GM10266 (cell line): ENCODE data around the gene QPRT.

Experiments
- DNase-seq: peaks from one replicate; pipeline ENCODE4 v3.0.0; 2012; ENCODE audit errors: extremely low spot score
- TF ChIP-seq, protein P1 (sequence below): IDR thresholded peaks from 2 replicates; pipeline ENCODE4 v1.5.1; 2012; ENCODE audit warnings: mild to moderate bottlenecking, low read depth; ENCODE audit not compliant: control insufficient read depth, insufficient read depth; ENCODE audit errors: missing control alignments

QPRT gene

DNA sequence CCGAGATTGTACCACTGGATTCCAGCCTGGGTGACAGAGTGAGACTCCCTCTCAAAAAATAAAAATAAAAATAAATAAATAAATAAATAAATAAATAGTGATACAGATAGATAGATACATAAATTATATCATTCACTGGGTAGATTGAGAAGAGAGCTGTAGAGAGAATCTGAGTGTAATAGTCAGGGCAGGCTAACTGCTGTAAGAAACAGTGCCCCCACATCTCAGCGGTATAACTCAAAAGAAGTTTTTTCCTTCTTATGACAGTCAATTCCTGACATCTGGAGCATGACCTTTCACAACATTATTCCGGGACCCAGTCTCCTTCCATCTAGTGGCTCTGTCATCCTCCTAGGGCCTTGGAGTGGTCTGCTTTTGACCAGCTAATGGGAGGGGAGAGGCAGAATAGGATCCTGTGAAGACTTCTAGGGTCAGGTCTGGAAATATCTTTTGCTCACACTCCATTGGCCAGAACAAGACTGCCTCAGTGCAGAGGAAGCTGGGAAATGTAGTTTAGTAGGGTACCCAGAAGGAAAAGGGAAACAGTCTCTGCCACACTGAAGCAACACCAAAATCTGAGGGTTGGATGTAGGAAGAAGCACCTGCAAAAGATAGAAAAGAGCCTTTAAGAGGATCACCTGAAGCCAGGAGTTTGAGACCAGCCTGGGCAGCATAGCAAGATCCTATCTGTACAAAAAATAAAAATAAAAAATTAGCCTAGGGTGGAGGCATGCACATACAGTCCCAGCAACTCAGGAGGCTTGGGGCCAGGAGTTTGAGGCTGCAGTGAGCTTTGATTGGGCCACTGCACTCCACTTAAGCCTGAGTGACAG lies 3.0 kb upstream of the QPRT start:
- no peak for DNase-seq

DNA sequence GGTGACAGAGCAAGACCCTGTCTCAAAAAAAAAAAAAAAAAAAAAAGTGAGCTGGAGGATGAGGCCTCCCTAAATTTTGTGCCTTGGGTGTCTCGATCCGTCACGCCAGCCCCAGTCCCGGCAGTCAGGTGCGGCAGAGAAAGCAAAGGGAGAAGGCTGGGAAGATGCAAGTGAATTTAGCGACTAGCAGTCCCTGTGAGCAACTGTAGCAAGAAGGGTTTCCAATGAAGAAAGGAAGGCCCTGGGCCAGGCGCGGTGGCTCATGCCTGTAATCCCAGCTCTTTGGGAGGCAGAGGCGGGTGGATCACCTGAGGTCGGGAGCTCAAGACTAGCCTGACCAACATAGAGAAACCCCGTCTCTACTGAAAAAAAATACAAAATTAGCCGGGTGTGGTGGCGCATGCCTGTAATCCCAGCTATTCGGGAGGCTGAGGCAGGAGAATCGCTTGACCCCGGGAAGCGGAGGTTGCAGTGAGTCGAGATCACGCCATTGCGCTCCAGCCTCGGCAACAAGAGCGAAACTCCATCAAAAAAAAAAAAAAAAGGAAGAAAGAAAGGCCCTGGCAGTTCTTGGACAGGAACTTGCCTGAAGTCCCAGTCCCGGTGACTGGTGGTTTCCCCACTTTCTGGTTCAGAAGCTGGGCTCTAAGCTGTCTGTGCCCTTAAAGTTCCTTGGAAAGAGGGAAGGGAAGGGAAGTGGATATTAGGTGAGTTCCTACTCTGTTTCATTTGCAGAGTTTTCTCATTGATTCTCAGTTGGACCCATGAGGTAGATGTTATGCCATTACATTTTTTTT lies 1.8 kb upstream of the QPRT start:
- DNase-seq, result no peak
- TF ChIP-seq, protein P1, sequence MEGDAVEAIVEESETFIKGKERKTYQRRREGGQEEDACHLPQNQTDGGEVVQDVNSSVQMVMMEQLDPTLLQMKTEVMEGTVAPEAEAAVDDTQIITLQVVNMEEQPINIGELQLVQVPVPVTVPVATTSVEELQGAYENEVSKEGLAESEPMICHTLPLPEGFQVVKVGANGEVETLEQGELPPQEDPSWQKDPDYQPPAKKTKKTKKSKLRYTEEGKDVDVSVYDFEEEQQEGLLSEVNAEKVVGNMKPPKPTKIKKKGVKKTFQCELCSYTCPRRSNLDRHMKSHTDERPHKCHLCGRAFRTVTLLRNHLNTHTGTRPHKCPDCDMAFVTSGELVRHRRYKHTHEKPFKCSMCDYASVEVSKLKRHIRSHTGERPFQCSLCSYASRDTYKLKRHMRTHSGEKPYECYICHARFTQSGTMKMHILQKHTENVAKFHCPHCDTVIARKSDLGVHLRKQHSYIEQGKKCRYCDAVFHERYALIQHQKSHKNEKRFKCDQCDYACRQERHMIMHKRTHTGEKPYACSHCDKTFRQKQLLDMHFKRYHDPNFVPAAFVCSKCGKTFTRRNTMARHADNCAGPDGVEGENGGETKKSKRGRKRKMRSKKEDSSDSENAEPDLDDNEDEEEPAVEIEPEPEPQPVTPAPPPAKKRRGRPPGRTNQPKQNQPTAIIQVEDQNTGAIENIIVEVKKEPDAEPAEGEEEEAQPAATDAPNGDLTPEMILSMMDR, result no peak

More for the DNA sequence above, 3.0 kb upstream of the QPRT start:
- TF ChIP-seq, protein P1, result no peak

DNA sequence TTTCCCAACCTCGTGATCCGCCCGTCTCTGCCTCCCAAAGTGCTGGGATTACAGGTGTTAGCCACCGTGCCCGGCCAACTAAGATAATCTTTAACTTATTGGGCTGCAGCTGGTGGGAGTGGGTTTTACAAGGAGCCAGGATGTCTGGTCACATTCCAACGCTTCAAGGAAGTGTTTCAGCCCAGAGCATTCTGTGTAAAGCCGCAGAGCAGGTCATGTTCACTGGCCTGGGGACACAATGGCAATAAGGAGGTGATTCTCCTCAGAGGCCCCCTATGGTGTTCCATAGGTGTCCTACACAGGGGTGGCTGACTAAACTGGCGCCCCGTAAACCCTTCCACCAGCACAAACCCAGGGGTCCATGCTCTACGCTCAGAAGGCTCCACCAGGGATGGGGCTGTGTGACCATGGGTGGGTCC lies 1.2 kb downstream of the QPRT start:
- no peak for DNase-seq

DNA sequence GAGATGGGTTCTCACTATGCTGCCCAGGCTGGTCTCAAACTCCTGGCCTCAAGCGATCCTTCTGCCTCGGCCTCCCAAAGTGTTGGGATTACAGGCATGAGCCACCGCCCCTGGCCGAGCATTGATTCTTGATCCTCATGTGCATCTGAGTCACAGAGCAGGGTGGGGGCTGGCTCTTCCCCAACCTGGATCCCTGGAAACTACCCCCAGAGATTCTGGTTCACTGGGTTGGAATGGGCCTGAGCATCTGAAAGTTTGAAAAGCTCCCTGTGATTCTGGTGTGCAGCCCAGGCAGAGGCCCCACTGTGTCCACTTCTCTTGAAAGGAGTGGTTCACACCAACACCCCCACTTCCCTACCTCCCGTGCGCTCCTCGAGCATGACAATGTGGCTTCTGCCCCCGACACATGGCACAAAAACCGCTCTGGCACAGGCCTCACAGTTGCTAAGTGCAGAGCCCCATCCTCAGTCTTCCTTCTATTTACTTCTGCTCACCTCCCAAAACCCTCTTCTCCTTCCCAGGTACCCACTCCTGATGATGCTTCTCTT lies 4.6 kb downstream of the QPRT start:
- TF ChIP-seq, protein P1, result no peak
- no peak for DNase-seq

More for the DNA sequence above, 1.2 kb downstream of the QPRT start:
- TF ChIP-seq, protein P1, result no peak

DNA sequence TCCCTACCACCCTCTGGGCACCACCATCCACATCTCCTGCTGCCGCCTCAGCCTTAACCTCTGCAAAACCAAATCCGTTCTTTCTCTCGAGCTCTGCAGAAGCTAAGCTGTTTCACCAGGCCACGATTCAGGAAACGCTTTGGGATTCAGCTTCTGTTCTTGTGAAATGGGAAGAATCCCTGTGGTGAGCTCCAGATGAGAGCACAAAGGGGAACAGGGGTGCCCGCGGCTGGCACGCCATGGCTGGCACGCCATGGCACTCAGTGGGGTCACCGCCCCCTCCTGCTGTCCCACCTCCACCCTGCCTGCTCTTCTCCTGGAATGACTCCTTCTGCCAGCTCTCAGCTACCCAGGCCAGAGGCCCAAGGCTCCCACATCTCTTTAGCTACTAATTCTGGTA lies 5.7 kb downstream of the QPRT start:
- no peak for DNase-seq
- TF ChIP-seq, protein P1, result no peak

DNA sequence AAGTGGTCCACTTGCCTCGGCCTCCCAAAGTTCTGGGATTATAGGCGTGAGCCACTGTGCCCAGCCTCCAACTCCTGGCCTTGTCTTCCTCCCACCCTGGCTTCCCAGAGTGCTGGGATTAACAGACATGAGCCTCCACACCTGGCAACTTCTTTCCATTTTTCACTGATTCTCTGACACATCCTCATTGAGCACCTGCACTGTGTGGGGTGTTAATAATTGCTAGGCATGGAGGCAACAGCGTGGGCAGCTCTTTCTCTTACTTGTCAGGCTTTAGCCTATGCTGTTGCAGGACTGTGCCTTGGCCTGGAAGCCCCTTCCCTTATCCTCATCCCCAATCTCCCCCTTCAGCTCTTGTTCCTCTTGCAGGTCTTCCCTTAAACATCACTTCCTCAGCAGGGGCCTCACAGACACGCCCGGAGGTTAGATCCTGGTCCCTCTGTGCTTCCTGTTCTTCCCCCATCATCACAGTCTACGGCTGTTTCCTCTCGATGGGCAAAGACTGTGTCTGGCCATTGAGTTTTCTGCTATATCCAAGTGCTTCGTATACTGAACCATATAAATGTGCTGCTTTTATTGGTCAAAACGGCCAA lies 7.9 kb downstream of the QPRT start:
- TF ChIP-seq, protein P1, result no peak
- DNase-seq, result peak; percentile 13

DNA sequence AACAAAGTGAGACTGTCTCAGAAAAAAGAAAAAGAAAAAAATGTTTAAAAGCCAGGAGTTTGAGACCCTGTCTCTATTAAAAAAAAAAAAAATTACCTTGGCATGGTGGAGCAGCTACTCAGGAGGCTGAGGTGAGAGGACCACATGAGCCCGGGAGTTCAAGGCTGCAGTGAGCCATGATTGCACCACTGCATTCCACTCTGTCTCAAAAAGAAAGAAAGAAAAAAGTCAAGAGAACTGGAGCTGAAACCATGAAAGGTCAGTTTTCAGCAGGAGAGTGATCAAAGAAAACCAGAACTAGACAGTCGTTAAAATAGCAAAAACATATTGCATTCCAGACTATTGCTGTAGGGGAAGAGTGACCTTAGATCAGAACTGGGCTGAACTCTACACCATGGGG lies 8.8 kb downstream of the QPRT start:
- peak; percentile 6 for DNase-seq
- TF ChIP-seq, protein P1, result no peak
